Heart left ventricle (tissue), 16 donors: ENCODE measurements around the gene PALLD. TPM values are rescaled to one million over a fixed set of nuclear protein-coding genes. Genes with fewer than 3 reads are reported as not detected.

Source experiments
- ATAC-seq, 4 donors: fragments of 200-7000 bp; cut with Tn5 transposase; one replicate each; pipeline ENCODE4 v1.9.1; 2020 to 2022; ENCODE audit warnings: moderate library complexity in 4 of 4, mild to moderate bottlenecking in 3 of 4, moderate number of reproducible peaks in 1 of 4
- DNase-seq, 5 donors: peaks; one replicate each; pipeline ENCODE4 v3.0.0-alpha.2; 2020
- H3K27ac ChIP-seq, 12 donors: fragments of 200-600 bp; sonication (generic) in 4 of 12; one replicate each; pipeline versions ENCODE4 v1.5.0 to v1.8.0; 2016 to 2022; ENCODE audit warnings: mild to moderate bottlenecking in 2 of 12
- H3K27me3 ChIP-seq, 9 donors: fragments of 200-600 bp; sonication (generic) in 2 of 9; one replicate each; pipeline versions ENCODE4 v1.5.1 to v1.8.0; 2016 to 2022; ENCODE audit warnings: mild to moderate bottlenecking in 3 of 9
- H3K36me3 ChIP-seq, 9 donors: fragments of 200-600 bp; sonication (generic) in 2 of 9; one replicate each; pipeline versions ENCODE4 v1.5.0 to v1.8.0; 2018 to 2022; ENCODE audit warnings: mild to moderate bottlenecking in 2 of 9
- H3K4me1 ChIP-seq, 12 donors: fragments of 200-600 bp; sonication (generic) in 4 of 12; one replicate each; pipeline versions ENCODE4 v1.5.0 to v1.8.0; 2016 to 2022; ENCODE audit warnings: mild to moderate bottlenecking in 3 of 12
- H3K4me3 ChIP-seq, 12 donors: fragments of 200-600 bp; sonication (generic) in 4 of 12; one replicate each; pipeline versions ENCODE4 v1.5.0 to v1.8.0; 2017 to 2022; ENCODE audit warnings: mild to moderate bottlenecking in 9 of 12, moderate library complexity in 4 of 12
- H3K9me3 ChIP-seq, 12 donors: fragments of 200-600 bp; sonication (generic) in 4 of 12; one replicate each; pipeline versions ENCODE4 v1.5.0 to v1.8.0; 2016 to 2022; ENCODE audit warnings: mild to moderate bottlenecking in 1 of 12
- POLR2A ChIP-seq, 2 donors: fragments of 450-650 bp; IDR thresholded peaks; one replicate each; pipeline ENCODE4 v1.6.1; 2017; ENCODE audit warnings: antibody characterized with exemption in 2 of 2, mild to moderate bottlenecking in 2 of 2, moderate library complexity in 2 of 2
- WGBS, 4 donors: extraction: QIAGEN DNeasy Blood & Tissue Kit in 2 of 4; methylation state at CpG; one replicate each; pipeline versions ENCODE4 v1.1.5 to v1.1.7; 2013 to 2018; 5-methylcytosine and 5-hydroxymethylcytosine counted together
- intact Hi-C, 10 donors: fragments of 100-400 bp; cut with DNase I; formaldehyde crosslinking; loops; one replicate each; pipeline versions ENCODE4 v1.11.1 to v1.14.2; 2022
- polyA plus RNA-seq, 2 donors: library from polyadenylated mRNA; stranded (reverse); fragments of 200-250 nt; gene quantifications; one replicate each; pipeline ENCODE4 v1.2.3, GENCODE V29; 2013
- total RNA-seq, 9 donors: library from RNA; depleted of rRNA in 2 of 9; stranded (reverse); fragments of >200 nt in 2 of 9; fragmentation: NEBNext Ultra II Directional in 3 of 9; extraction: Animal tissue kit (Norgen Biotek cat#: 25700) in 3 of 9; gene quantifications; one replicate each; pipeline versions ENCODE4 v1.1.0 to v1.2.4, GENCODE V29; 2016 to 2023
- TF ChIP-seq, protein P1 (sequence below), 12 donors: fragments of 200-600 bp; sonication (generic) in 4 of 12; IDR thresholded peaks; one replicate each; pipeline versions ENCODE4 v1.5.0 to v1.8.0; 2018 to 2022; ENCODE audit warnings: antibody characterized with exemption in 12 of 12, mild to moderate bottlenecking in 5 of 12
- donor health status: ischemic (EF 13 %, LVEDD 7.1; RV severe dilation, severe dysfunction).
- donor health status: healthy with polysubstance abuse.
- donor health status: DM: no; HTN: yes; CAD: no.
- donor health status: DM: no; HTN: no; CAD: no.
- donor health status: ischemic (EF 25% LVEDD 6.9; RV normal size, moderate dysfunction).
- donor health status: ischemic (EF 25% LVEDD 5.7; RV mildly dilated, moderate dysfunction).
- donor health status: healthy.
- donor health status: DM: yes; HTN: yes; CAD: no.
- donor health status: ischemic (EF 35%, LVEDD 5.7; RV mildly dilated, moderate dysfunction).
- donor health status: nonischemic (EF 11% LVEDD 7.7; RV severe dilation, severe dysfunction).
- donor health status: DM: yes; HTN: yes; CAD: no.
- donor health status: PGD.
- donor health status: ischemic (EF 29% LVEDD 5.4; RV normal size, mild dysfunction).
- donor health status: nonischemic (EF 23%, LVEDD 6.1; RV moderate dilation, normal function).

The PALLD gene
- total and polyA plus RNA-seq, 11 donors: 193 to 1,428 (median 1,015) TPM

GRCh38 chr4:168769416-168769815 lies 272.6 kb downstream of the PALLD start:
- Histone ChIP-seq H3K4me1 (peaks cover 0 to 73% (median 45%) of the 10 kb centered on the region in 12 donors), H3K27me3 (no peaks in the 10 kb centered on the region), H3K27ac (peak overlapping the region in 9 of 12 donors; percentile 24 to 74 (median 52)), H3K4me3 (no peak overlapping the region), H3K9me3 (no peaks in the 10 kb centered on the region), H3K36me3 (peaks cover 0 to 5% (median 0%) of the 10 kb centered on the region in 9 donors)
- WGBS, 4 donors: 53 to 71% (median 58%) methylated on average over 4 of the region's 4 CpGs
- TF ChIP-seq, protein P1, sequence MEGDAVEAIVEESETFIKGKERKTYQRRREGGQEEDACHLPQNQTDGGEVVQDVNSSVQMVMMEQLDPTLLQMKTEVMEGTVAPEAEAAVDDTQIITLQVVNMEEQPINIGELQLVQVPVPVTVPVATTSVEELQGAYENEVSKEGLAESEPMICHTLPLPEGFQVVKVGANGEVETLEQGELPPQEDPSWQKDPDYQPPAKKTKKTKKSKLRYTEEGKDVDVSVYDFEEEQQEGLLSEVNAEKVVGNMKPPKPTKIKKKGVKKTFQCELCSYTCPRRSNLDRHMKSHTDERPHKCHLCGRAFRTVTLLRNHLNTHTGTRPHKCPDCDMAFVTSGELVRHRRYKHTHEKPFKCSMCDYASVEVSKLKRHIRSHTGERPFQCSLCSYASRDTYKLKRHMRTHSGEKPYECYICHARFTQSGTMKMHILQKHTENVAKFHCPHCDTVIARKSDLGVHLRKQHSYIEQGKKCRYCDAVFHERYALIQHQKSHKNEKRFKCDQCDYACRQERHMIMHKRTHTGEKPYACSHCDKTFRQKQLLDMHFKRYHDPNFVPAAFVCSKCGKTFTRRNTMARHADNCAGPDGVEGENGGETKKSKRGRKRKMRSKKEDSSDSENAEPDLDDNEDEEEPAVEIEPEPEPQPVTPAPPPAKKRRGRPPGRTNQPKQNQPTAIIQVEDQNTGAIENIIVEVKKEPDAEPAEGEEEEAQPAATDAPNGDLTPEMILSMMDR (IDR thresholded peaks at IDR 0.05): peak in 1 of 12 donors; percentile 14
- TF ChIP-seq POLR2A (IDR thresholded peaks at IDR 0.05): no peak
- ATAC-seq (peak; percentile 6 to 71 (median 32)), DNase-seq (peak in 1 of 5 donors; percentile 70)
- intact Hi-C loops: loop anchor here in 1 of 10 donors (5.0 kb wide), 1 partner anchor 42 kb away; no protein-coding TSS in a partner anchor

DNA sequence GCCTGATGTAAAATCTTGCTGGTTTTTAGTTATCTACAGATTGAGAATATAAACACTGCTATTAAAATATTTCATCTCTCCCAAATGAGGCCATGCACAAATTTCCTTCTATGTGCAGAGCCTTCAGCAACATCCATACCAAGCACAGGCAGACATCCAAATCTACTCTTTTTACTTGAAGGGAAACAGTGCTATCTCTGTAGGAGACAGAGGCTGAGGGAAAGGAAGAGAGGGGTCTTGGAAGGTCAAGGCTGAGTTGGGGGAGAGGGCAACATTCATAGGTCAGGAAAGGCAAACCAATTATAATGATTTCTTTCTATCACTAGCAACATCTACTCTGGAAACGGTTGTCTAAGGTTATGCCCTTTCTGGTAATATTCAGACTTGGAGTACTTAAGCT lies 273.0 kb downstream of the PALLD start:
- peaks cover 0 to 1% (median 0%) of the 10 kb centered on the region in 12 donors for H3K9me3 ChIP-seq
- ATAC-seq: no peak
- intact Hi-C loops: loop anchor here in 3 of 10 donors (5.0 to 10.0 kb wide), 3 partner anchors 43 to 65 kb away; no protein-coding TSS in a partner anchor
- peaks cover 0 to under 1% (median 0%) of the 10 kb centered on the region in 9 donors for H3K36me3 ChIP-seq
- TF ChIP-seq, protein P1 (IDR thresholded peaks at IDR 0.05): no peak
- TF ChIP-seq POLR2A (IDR thresholded peaks at IDR 0.05): no peak
- no peak for DNase-seq
- no peak overlapping the region for H3K4me3 ChIP-seq
- no peaks in the 10 kb centered on the region for H3K27me3 ChIP-seq
- 18 to 43% (median 30%) methylated on average over 1 of the region's 1 CpG for WGBS, 4 donors
- peaks cover 0 to 70% (median 45%) of the 10 kb centered on the region in 12 donors for H3K4me1 ChIP-seq
- peak overlapping the region in 9 of 12 donors; percentile 24 to 74 (median 52) for H3K27ac ChIP-seq

GRCh38 chr4:168771251-168771650 lies 274.4 kb downstream of the PALLD start:
- Histone ChIP-seq H3K36me3 (no peaks in the 10 kb centered on the region), H3K4me1 (peaks cover 0 to 56% (median 33%) of the 10 kb centered on the region in 12 donors), H3K27ac (no peak overlapping the region), H3K9me3 (peaks cover 0 to 15% (median 7%) of the 10 kb centered on the region in 12 donors), H3K27me3 (no peaks in the 10 kb centered on the region), H3K4me3 (no peak overlapping the region)
- TF ChIP-seq, protein P1 (IDR thresholded peaks at IDR 0.05): no peak
- TF ChIP-seq POLR2A (IDR thresholded peaks at IDR 0.05): no peak
- intact Hi-C loops: loop anchor here in 2 of 10 donors (5.0 to 10.0 kb wide), 2 partner anchors 59 to 64 kb away; no protein-coding TSS in a partner anchor
- DNase-seq (no peak), ATAC-seq (peak in 1 of 4 donors; percentile 22)
- WGBS, 4 donors: 72 to 95% (median 87%) methylated on average over 2 of the region's 2 CpGs

GRCh38 chr4:168773388-168774195 lies 276.7 kb downstream of the PALLD start:
- H3K9me3 ChIP-seq: peaks cover 0 to 21% (median 11%) of the 10 kb centered on the region in 12 donors
- DNase-seq (peak in 2 of 5 donors; percentile 41 to 63), ATAC-seq (peak; percentile 32 to 73 (median 59))
- H3K4me3 ChIP-seq: peak overlapping the region in 1 of 12 donors; percentile 18
- H3K27ac ChIP-seq: peak overlapping the region in 8 of 12 donors; percentile 9 to 70 (median 42)
- intact Hi-C loops: loop anchor here in 2 of 10 donors (5.0 to 10.0 kb wide), 2 partner anchors 61 kb away; no protein-coding TSS in a partner anchor
- no peaks in the 10 kb centered on the region for H3K27me3 ChIP-seq
- H3K4me1 ChIP-seq: peaks cover 0 to 51% (median 27%) of the 10 kb centered on the region in 12 donors
- TF ChIP-seq, protein P1 (IDR thresholded peaks at IDR 0.05): no peak
- no peak for TF ChIP-seq POLR2A (IDR thresholded peaks at IDR 0.05)
- WGBS, 4 donors: 23 to 31% (median 27%) methylated on average over 12 of the region's 12 CpGs
- no peaks in the 10 kb centered on the region for H3K36me3 ChIP-seq
